Effector memory CD8-positive, alpha-beta T cell (primary cell): ENCODE measurements around the gene CHPF2.

Source experiments
- ATAC-seq: fragments of 150-1000 bp; cut with Tn5 transposase; replicated peaks from 2 replicates; pipeline ENCODE4 v1.10.0; 2021; ENCODE audit warnings: mild to moderate bottlenecking, moderate library complexity
- DNase-seq, 3 experiments: peaks; one replicate each; pipeline ENCODE4 v3.0.0; 2021
- H3K27ac Mint-ChIP-seq, 2 donors: one replicate each; pipeline ENCODE4 v1.8.0; 2022; ENCODE audit warnings: mild to moderate bottlenecking in 2 of 2, mixed read lengths in 2 of 2, moderate library complexity in 2 of 2
- H3K27me3 Mint-ChIP-seq, 2 donors: one replicate each; pipeline ENCODE4 v1.8.0; 2022; ENCODE audit warnings: mixed read lengths in 2 of 2
- H3K36me3 Mint-ChIP-seq: one replicate; pipeline ENCODE4 v1.8.0; 2022; ENCODE audit warnings: mild to moderate bottlenecking, moderate library complexity, mixed read lengths; ENCODE audit not compliant: insufficient read depth
- H3K4me1 Mint-ChIP-seq, 2 donors: one replicate each; pipeline ENCODE4 v1.8.0; 2022; ENCODE audit warnings: low read depth in 2 of 2, mixed read lengths in 2 of 2
- H3K4me3 Mint-ChIP-seq, 2 donors: one replicate each; pipeline ENCODE4 v1.8.0; 2022; ENCODE audit warnings: mild to moderate bottlenecking in 2 of 2, mixed read lengths in 2 of 2, moderate library complexity in 2 of 2
- H3K9me3 Mint-ChIP-seq, 2 donors: one replicate each; pipeline ENCODE4 v1.8.0; 2022; ENCODE audit warnings: mixed read lengths in 2 of 2

CHPF2 gene

GRCh38 chr7:151274936-151275812, 42.9 kb downstream of the CHPF2 start:
- Mint-ChIP-seq H3K9me3 (no peaks in the 10 kb centered on the region), H3K4me1 (peaks cover 24 to 40% of the 10 kb centered on the region in 2 donors), H3K4me3 (peak overlapping the region; percentile 78 to 79), H3K36me3 (peaks cover 3% of the 10 kb centered on the region), H3K27me3 (peaks cover under 1 to 38% of the 10 kb centered on the region in 2 donors), H3K27ac (peak overlapping the region; percentile 53 to 81)
- DNase-seq (no peak), ATAC-seq (no peak)

- peaks cover 24 to 37% of the 10 kb centered on the region in 2 donors for H3K4me1 Mint-ChIP-seq
- H3K27me3 Mint-ChIP-seq = peaks cover 8 to 46% of the 10 kb centered on the region in 2 donors
- H3K36me3 Mint-ChIP-seq = peaks cover 3% of the 10 kb centered on the region
- peak; percentile 44 for ATAC-seq
- no peaks in the 10 kb centered on the region for H3K9me3 Mint-ChIP-seq
- H3K4me3 Mint-ChIP-seq = peak overlapping the region; percentile 78 to 79
- DNase-seq = peak; percentile 21 to 26 (median 25)
- H3K27ac Mint-ChIP-seq = peak overlapping the region; percentile 53 to 81
These were observed 43.7 kb downstream of the CHPF2 start for GRCh38 chr7:151275813-151276577.

- H3K36me3 Mint-ChIP-seq = peaks cover 3% of the 10 kb centered on the region
- H3K27me3 Mint-ChIP-seq = peaks cover 8 to 55% of the 10 kb centered on the region in 2 donors
- H3K4me1 Mint-ChIP-seq = peaks cover 24 to 34% of the 10 kb centered on the region in 2 donors
- DNase-seq (peak; percentile 33 to 45 (median 43)), ATAC-seq (peak; percentile 75)
- H3K4me3 Mint-ChIP-seq = peak overlapping the region; percentile 78 to 79
- peak overlapping the region; percentile 71 to 81 for H3K27ac Mint-ChIP-seq
- H3K9me3 Mint-ChIP-seq = no peaks in the 10 kb centered on the region
These were observed 44.6 kb downstream of the CHPF2 start for GRCh38 chr7:151276666-151277590.

GRCh38 chr7:151277631-151278030, 45.3 kb downstream of the CHPF2 start:
- ATAC-seq = no peak
- peaks cover 9 to 62% of the 10 kb centered on the region in 2 donors for H3K27me3 Mint-ChIP-seq
- H3K9me3 Mint-ChIP-seq = no peaks in the 10 kb centered on the region
- DNase-seq = no peak
- peak overlapping the region; percentile 78 to 79 for H3K4me3 Mint-ChIP-seq
- H3K36me3 Mint-ChIP-seq = peaks cover 3% of the 10 kb centered on the region
- peaks cover 18 to 29% of the 10 kb centered on the region in 2 donors for H3K4me1 Mint-ChIP-seq
- peak overlapping the region in 1 of 2 donors; percentile 71 for H3K27ac Mint-ChIP-seq

GRCh38 chr7:151278949-151279348, 46.7 kb downstream of the CHPF2 start:
- ATAC-seq (no peak), DNase-seq (no peak)
- Mint-ChIP-seq H3K36me3 (peaks cover 3% of the 10 kb centered on the region), H3K27ac (no peak overlapping the region), H3K4me1 (peaks cover 18 to 28% of the 10 kb centered on the region in 2 donors), H3K27me3 (peaks cover 15 to 70% of the 10 kb centered on the region in 2 donors), H3K4me3 (no peak overlapping the region), H3K9me3 (no peaks in the 10 kb centered on the region)

- Mint-ChIP-seq H3K4me1 (peaks cover 18 to 20% of the 10 kb centered on the region in 2 donors), H3K9me3 (no peaks in the 10 kb centered on the region), H3K4me3 (no peak overlapping the region), H3K36me3 (peaks cover 3% of the 10 kb centered on the region), H3K27me3 (peaks cover 15 to 65% of the 10 kb centered on the region in 2 donors), H3K27ac (no peak overlapping the region)
- ATAC-seq = no peak
- DNase-seq = no peak
These were observed 47.6 kb downstream of the CHPF2 start for GRCh38 chr7:151279868-151280267.

GRCh38 chr7:151280388-151281019, 48.2 kb downstream of the CHPF2 start:
- Mint-ChIP-seq H3K4me1 (peaks cover 13 to 15% of the 10 kb centered on the region in 2 donors), H3K27ac (no peak overlapping the region), H3K27me3 (peaks cover 15 to 59% of the 10 kb centered on the region in 2 donors), H3K9me3 (no peaks in the 10 kb centered on the region), H3K4me3 (no peak overlapping the region), H3K36me3 (peaks cover 3% of the 10 kb centered on the region)
- DNase-seq (no peak), ATAC-seq (no peak)

GRCh38 chr7:151281686-151282085, 49.4 kb downstream of the CHPF2 start:
- no peak overlapping the region for H3K27ac Mint-ChIP-seq
- H3K9me3 Mint-ChIP-seq = no peaks in the 10 kb centered on the region
- H3K4me1 Mint-ChIP-seq = peaks cover 3 to 6% of the 10 kb centered on the region in 2 donors
- peaks cover 15 to 50% of the 10 kb centered on the region in 2 donors for H3K27me3 Mint-ChIP-seq
- DNase-seq (no peak), ATAC-seq (no peak)
- peaks cover 3% of the 10 kb centered on the region for H3K36me3 Mint-ChIP-seq
- no peak overlapping the region for H3K4me3 Mint-ChIP-seq

GRCh38 chr7:151282111-151282510, 49.8 kb downstream of the CHPF2 start:
- H3K27ac Mint-ChIP-seq = no peak overlapping the region
- peaks cover 3% of the 10 kb centered on the region for H3K36me3 Mint-ChIP-seq
- no peaks in the 10 kb centered on the region for H3K9me3 Mint-ChIP-seq
- no peak for DNase-seq
- peaks cover 3 to 5% of the 10 kb centered on the region in 2 donors for H3K4me1 Mint-ChIP-seq
- peaks cover 15 to 50% of the 10 kb centered on the region in 2 donors for H3K27me3 Mint-ChIP-seq
- no peak for ATAC-seq
- H3K4me3 Mint-ChIP-seq = no peak overlapping the region

- ATAC-seq (no peak), DNase-seq (no peak)
- Mint-ChIP-seq H3K27me3 (peaks cover 15 to 50% of the 10 kb centered on the region in 2 donors), H3K9me3 (no peaks in the 10 kb centered on the region), H3K36me3 (no peaks in the 10 kb centered on the region), H3K4me1 (no peaks in the 10 kb centered on the region), H3K27ac (no peak overlapping the region), H3K4me3 (no peak overlapping the region)
These were observed 51.0 kb downstream of the CHPF2 start for GRCh38 chr7:151283302-151283701.

GRCh38 chr7:151286148-151286547, 53.9 kb downstream of the CHPF2 start:
- Mint-ChIP-seq H3K4me1 (no peaks in the 10 kb centered on the region), H3K27ac (no peak overlapping the region), H3K36me3 (no peaks in the 10 kb centered on the region), H3K9me3 (no peaks in the 10 kb centered on the region), H3K4me3 (no peak overlapping the region), H3K27me3 (peaks cover 7 to 23% of the 10 kb centered on the region in 2 donors)
- no peak for ATAC-seq
- DNase-seq = no peak
